Measurements from ENCODE around the gene CDH13.

CDH13 gene

GRCh38 chr16:83354015-83354414, 727.2 kb downstream of the CDH13 start:
- Histone ChIP-seq H3F3A (ENCODE audit: control insufficient read depth, insufficient read depth) (no peaks in the 10 kb centered on the region), H3K4me1 (ENCODE audit: control insufficient read depth, low read length) (no peaks in the 10 kb centered on the region), H3K27ac (ENCODE audit: low read depth, low read length) (no peak overlapping the region), H3K36me3 (ENCODE audit: control insufficient read depth, low read length) (no peaks in the 10 kb centered on the region), H3K9me2 (replicated peaks; ENCODE audit: control insufficient read depth, low read length) (no peaks in the 10 kb centered on the region), H4K20me1 (ENCODE audit: control insufficient read depth, insufficient read depth, low read depth, low read length) (no peaks in the 10 kb centered on the region), H3K9me3 (ENCODE audit: control insufficient read depth, insufficient read depth, low read length) (no peaks in the 10 kb centered on the region), H3K79me2 (ENCODE audit: control insufficient read depth, low read length) (no peaks in the 10 kb centered on the region), H3K27me3 (ENCODE audit: control insufficient read depth, low read length) (no peaks in the 10 kb centered on the region), H3K4me3 (ENCODE audit: low read length) (no peak overlapping the region), H3K4me2 (ENCODE audit: low read length) (no peak overlapping the region)
- TF ChIP-seq, protein P1, sequence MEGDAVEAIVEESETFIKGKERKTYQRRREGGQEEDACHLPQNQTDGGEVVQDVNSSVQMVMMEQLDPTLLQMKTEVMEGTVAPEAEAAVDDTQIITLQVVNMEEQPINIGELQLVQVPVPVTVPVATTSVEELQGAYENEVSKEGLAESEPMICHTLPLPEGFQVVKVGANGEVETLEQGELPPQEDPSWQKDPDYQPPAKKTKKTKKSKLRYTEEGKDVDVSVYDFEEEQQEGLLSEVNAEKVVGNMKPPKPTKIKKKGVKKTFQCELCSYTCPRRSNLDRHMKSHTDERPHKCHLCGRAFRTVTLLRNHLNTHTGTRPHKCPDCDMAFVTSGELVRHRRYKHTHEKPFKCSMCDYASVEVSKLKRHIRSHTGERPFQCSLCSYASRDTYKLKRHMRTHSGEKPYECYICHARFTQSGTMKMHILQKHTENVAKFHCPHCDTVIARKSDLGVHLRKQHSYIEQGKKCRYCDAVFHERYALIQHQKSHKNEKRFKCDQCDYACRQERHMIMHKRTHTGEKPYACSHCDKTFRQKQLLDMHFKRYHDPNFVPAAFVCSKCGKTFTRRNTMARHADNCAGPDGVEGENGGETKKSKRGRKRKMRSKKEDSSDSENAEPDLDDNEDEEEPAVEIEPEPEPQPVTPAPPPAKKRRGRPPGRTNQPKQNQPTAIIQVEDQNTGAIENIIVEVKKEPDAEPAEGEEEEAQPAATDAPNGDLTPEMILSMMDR (IDR thresholded peaks at IDR 0.05; ENCODE audit: low read depth, low read length, poor library complexity, severe bottlenecking): no peak
- TF ChIP-seq EZH2phosphoT487 (IDR thresholded peaks at IDR 0.05; ENCODE audit: borderline replicate concordance, low read length): no peak

GRCh38 chr16:83355570-83356218, 728.9 kb downstream of the CDH13 start:
- Histone ChIP-seq H3F3A (ENCODE audit: control insufficient read depth, insufficient read depth) (no peaks in the 10 kb centered on the region), H3K9me3 (ENCODE audit: control insufficient read depth, insufficient read depth, low read length) (no peaks in the 10 kb centered on the region), H3K4me2 (ENCODE audit: low read length) (no peak overlapping the region), H4K20me1 (ENCODE audit: control insufficient read depth, insufficient read depth, low read depth, low read length) (no peaks in the 10 kb centered on the region), H3K9me2 (replicated peaks; ENCODE audit: control insufficient read depth, low read length) (no peaks in the 10 kb centered on the region), H3K4me3 (ENCODE audit: low read length) (no peak overlapping the region), H3K27ac (ENCODE audit: low read depth, low read length) (no peak overlapping the region), H3K79me2 (ENCODE audit: control insufficient read depth, low read length) (no peaks in the 10 kb centered on the region), H3K4me1 (ENCODE audit: control insufficient read depth, low read length) (no peaks in the 10 kb centered on the region), H3K36me3 (ENCODE audit: control insufficient read depth, low read length) (no peaks in the 10 kb centered on the region), H3K27me3 (ENCODE audit: control insufficient read depth, low read length) (no peaks in the 10 kb centered on the region)
- TF ChIP-seq, protein P1 (IDR thresholded peaks at IDR 0.05; ENCODE audit: low read depth, low read length, poor library complexity, severe bottlenecking): no peak
- TF ChIP-seq EZH2phosphoT487 (IDR thresholded peaks at IDR 0.05; ENCODE audit: borderline replicate concordance, low read length): no peak

- no peaks in the 10 kb centered on the region for H3K79me2 ChIP-seq (ENCODE audit: control insufficient read depth, low read length)
- no peaks in the 10 kb centered on the region for H4K20me1 ChIP-seq (ENCODE audit: control insufficient read depth, insufficient read depth, low read depth, low read length)
- no peak overlapping the region for H3K4me2 ChIP-seq (ENCODE audit: low read length)
- H3K4me3 ChIP-seq (ENCODE audit: low read length): no peak overlapping the region
- TF ChIP-seq, protein P1 (IDR thresholded peaks at IDR 0.05; ENCODE audit: low read depth, low read length, poor library complexity, severe bottlenecking): peak; percentile 72
- TF ChIP-seq EZH2phosphoT487 (IDR thresholded peaks at IDR 0.05; ENCODE audit: borderline replicate concordance, low read length): no peak
- H3K36me3 ChIP-seq (ENCODE audit: control insufficient read depth, low read length): no peaks in the 10 kb centered on the region
- no peaks in the 10 kb centered on the region for H3K4me1 ChIP-seq (ENCODE audit: control insufficient read depth, low read length)
- H3K27ac ChIP-seq (ENCODE audit: low read depth, low read length): no peak overlapping the region
- H3F3A ChIP-seq (ENCODE audit: control insufficient read depth, insufficient read depth): no peaks in the 10 kb centered on the region
- H3K9me3 ChIP-seq (ENCODE audit: control insufficient read depth, insufficient read depth, low read length): no peaks in the 10 kb centered on the region
- H3K9me2 ChIP-seq (replicated peaks; ENCODE audit: control insufficient read depth, low read length): no peaks in the 10 kb centered on the region
- no peaks in the 10 kb centered on the region for H3K27me3 ChIP-seq (ENCODE audit: control insufficient read depth, low read length)
Measured at GRCh38 chr16:83356266-83356665, 729.5 kb downstream of the CDH13 start.

All from DOHH2 (cell line).